RWPE1 (cell line): Measurements from ENCODE around the gene TMPRSS11E.
"Not testable (repeated sequence)": the region's sequence is repeated elsewhere in the genome, so short reads cannot be mapped to it uniquely, and the experiment has no call there.

Experiments
- CTCF ChIA-PET: fragments of 350-600 bp; sonication (Branson Sonifier 250); formaldehyde crosslinking; extraction: SDS; loops from one replicate; lab custom pipeline; 2021; lab: Yijun Ruan, JAX
- POLR2A ChIA-PET: fragments of 400-600 bp; formaldehyde crosslinking; extraction: SDS; loops from one replicate; lab custom pipeline; 2020; ENCODE audit warnings: antibody characterized with exemption; ENCODE audit not compliant: low non-redundant PET; lab: Yijun Ruan, JAX
- DNase-seq: peaks from one replicate; pipeline ENCODE4 v3.0.0; 2012; ENCODE audit warnings: low spot score
- H3K27ac ChIP-seq: fragments of 450-650 bp; 2 replicates; pipeline ENCODE4 v1.5.1; 2017
- TF ChIP-seq, protein P1 (sequence below): fragments of 450-650 bp; conservative IDR thresholded peaks from 2 replicates; pipeline ENCODE4 v1.5.1; 2017; ENCODE audit warnings: low read depth, mild to moderate bottlenecking

TMPRSS11E gene

GRCh38 chr4:68498413-68499007 lies 51.2 kb downstream of the TMPRSS11E start:
- ChIA-PET CTCF (interaction anchor here (0.6 to 2.1 kb wide), 12 partner anchors 14 to 1571 kb away, joined by 3 to 8 read pairs (median 3); no protein-coding TSS in a partner anchor), POLR2A (no interaction called here)
- H3K27ac ChIP-seq, result no peak overlapping the region
- DNase-seq, result peak; percentile 29
- TF ChIP-seq, protein P1, sequence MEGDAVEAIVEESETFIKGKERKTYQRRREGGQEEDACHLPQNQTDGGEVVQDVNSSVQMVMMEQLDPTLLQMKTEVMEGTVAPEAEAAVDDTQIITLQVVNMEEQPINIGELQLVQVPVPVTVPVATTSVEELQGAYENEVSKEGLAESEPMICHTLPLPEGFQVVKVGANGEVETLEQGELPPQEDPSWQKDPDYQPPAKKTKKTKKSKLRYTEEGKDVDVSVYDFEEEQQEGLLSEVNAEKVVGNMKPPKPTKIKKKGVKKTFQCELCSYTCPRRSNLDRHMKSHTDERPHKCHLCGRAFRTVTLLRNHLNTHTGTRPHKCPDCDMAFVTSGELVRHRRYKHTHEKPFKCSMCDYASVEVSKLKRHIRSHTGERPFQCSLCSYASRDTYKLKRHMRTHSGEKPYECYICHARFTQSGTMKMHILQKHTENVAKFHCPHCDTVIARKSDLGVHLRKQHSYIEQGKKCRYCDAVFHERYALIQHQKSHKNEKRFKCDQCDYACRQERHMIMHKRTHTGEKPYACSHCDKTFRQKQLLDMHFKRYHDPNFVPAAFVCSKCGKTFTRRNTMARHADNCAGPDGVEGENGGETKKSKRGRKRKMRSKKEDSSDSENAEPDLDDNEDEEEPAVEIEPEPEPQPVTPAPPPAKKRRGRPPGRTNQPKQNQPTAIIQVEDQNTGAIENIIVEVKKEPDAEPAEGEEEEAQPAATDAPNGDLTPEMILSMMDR, result peak; percentile 87

DNA sequence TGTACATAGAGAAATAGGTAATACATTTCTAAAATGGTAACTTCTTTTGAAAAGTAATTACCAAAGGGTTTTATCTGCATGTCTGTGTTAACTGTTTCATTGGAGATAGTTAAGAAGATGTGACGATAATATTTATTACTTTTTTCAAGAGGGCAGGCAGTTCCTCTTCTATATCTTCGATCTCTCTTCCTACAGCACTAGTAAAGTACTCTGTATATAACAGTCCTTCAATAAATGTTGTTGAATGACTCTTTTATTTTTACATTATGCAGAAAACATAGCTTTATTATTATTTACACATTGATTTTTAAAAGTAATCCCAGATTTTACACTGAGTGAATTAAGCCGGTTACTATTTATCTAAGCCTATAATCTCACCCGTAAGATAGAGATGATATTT lies 51.8 kb downstream of the TMPRSS11E start:
- H3K27ac ChIP-seq, result no peak overlapping the region
- TF ChIP-seq, protein P1, result no peak
- DNase-seq, result no peak
- CTCF ChIA-PET, result interaction anchor here (0.6 to 2.1 kb wide), 7 partner anchors 70 to 1118 kb away, joined by 3 to 8 read pairs (median 3); no protein-coding TSS in a partner anchor
- POLR2A ChIA-PET, result no interaction called here

GRCh38 chr4:68503462-68503861 lies 56.2 kb downstream of the TMPRSS11E start:
- POLR2A ChIA-PET, DNase-seq, H3K27ac ChIP-seq: not testable (repeated sequence)
- CTCF ChIA-PET, result interaction anchor here (0.7 kb wide), 1 partner anchor 513 kb away, joined by 3 read pairs; no protein-coding TSS in a partner anchor

DNA sequence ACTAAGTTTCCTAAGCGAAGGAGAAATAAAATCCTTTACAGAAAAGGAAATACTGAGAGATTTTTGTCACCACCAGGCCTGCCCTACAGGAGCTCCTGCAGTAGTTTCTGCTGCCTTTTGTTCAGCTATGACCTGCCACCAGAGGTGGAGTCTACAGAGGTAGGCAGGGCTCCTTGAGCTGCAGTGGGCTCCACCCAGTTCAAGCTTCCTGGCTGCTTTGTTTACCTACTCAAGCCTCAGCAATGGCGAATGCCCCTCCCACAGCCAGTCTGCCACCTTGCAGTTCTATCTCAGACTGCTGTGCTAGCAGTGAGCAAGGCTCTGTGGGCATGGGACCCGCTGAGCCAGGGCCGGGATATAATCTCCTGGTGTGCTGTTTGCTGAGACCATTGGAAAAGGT lies 57.6 kb downstream of the TMPRSS11E start:
- DNase-seq, result not testable (repeated sequence)

DNA sequence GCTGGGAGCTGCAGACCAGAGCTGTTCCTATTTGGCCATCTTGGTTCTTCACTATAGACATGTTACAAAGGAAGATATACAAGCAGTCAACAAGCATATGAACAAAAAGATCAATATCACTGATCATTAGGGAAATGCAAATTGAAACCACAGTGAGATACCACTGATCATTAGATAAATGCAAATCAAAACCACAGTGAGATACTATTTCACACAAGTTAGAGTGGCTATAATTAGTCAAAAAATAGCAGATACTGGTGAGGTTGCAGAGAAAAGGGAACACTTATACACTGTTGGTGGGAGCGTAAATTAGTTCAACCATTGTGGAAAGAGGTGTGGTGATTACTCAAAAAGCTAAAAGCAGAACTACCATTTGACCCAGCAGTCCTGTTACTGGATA lies 58.2 kb downstream of the TMPRSS11E start:
- POLR2A ChIA-PET, CTCF ChIA-PET, DNase-seq, H3K27ac ChIP-seq: not testable (repeated sequence)

More for the DNA sequence above, 57.6 kb downstream of the TMPRSS11E start:
- POLR2A ChIA-PET, H3K27ac ChIP-seq, CTCF ChIA-PET: not testable (repeated sequence)

GRCh38 chr4:68518889-68519288 lies 71.6 kb downstream of the TMPRSS11E start:
- ChIA-PET POLR2A (no interaction called here), CTCF (no interaction called here)
- no peak overlapping the region for H3K27ac ChIP-seq
- DNase-seq, result no peak
- TF ChIP-seq, protein P1, result no peak

GRCh38 chr4:68520985-68521384 lies 73.7 kb downstream of the TMPRSS11E start:
- no peak for DNase-seq
- no peak overlapping the region for H3K27ac ChIP-seq
- CTCF ChIA-PET, result no interaction called here
- TF ChIP-seq, protein P1, result no peak
- POLR2A ChIA-PET, result no interaction called here

DNA sequence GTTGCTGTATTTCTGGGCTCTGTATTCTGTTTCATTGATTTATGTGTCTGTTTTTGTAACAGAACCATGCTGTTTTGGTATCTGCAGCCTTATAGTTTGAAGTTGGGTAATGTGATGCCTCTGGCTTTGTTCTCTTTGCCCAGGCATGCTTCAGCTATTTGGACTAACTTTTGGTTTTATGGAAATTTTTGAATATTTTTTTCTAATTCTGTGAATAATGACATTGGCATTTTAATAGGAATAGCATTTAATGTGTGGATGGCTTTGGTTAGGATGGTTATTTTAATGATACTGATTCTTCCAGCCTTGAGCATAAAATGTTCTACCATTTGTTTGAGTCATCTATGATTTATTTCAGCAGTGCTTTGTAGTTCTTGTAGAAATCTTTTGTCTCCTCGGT lies 75.0 kb downstream of the TMPRSS11E start:
- POLR2A ChIA-PET, H3K27ac ChIP-seq, DNase-seq, CTCF ChIA-PET: not testable (repeated sequence)
